ENCODE measurements around the gene SYCP2L.

DNA sequence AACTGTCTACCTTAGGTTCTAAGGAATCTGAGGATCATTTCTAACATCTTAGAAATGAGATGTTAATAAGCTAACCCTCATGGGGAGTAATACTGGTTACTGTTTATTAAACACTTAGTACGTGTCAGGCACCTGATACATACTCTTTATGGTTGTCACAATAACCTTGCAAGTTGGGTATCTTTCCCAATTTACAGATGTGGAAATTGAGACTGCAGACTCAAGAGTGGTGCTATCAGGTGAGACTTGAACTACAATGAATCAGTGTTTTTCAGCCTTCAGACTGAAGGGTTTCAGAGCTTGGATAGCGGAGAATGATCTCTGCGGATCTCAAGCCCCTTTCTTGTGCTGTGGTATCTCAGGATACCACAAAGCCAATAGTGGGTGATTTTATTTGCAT is 130.2 kb downstream of the SYCP2L start:
- TF ChIP-seq, protein P1, sequence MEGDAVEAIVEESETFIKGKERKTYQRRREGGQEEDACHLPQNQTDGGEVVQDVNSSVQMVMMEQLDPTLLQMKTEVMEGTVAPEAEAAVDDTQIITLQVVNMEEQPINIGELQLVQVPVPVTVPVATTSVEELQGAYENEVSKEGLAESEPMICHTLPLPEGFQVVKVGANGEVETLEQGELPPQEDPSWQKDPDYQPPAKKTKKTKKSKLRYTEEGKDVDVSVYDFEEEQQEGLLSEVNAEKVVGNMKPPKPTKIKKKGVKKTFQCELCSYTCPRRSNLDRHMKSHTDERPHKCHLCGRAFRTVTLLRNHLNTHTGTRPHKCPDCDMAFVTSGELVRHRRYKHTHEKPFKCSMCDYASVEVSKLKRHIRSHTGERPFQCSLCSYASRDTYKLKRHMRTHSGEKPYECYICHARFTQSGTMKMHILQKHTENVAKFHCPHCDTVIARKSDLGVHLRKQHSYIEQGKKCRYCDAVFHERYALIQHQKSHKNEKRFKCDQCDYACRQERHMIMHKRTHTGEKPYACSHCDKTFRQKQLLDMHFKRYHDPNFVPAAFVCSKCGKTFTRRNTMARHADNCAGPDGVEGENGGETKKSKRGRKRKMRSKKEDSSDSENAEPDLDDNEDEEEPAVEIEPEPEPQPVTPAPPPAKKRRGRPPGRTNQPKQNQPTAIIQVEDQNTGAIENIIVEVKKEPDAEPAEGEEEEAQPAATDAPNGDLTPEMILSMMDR (IDR thresholded peaks at IDR 0.05; ENCODE audit: poor library complexity, severe bottlenecking) = no peak
- no peak for TF ChIP-seq EZH2 (IDR thresholded peaks at IDR 0.05; ENCODE audit: borderline replicate concordance, insufficient read depth, low read length, poor library complexity, severe bottlenecking)
- TF ChIP-seq RAD21 (conservative IDR thresholded peaks at IDR 0.05) = no peak
- no peak for TF ChIP-seq MXI1 (conservative IDR thresholded peaks at IDR 0.05; ENCODE audit: poor library complexity, severe bottlenecking)
- TF ChIP-seq POLR2AphosphoS5 (IDR thresholded peaks at IDR 0.05) = no peak
- TF ChIP-seq, protein P2, sequence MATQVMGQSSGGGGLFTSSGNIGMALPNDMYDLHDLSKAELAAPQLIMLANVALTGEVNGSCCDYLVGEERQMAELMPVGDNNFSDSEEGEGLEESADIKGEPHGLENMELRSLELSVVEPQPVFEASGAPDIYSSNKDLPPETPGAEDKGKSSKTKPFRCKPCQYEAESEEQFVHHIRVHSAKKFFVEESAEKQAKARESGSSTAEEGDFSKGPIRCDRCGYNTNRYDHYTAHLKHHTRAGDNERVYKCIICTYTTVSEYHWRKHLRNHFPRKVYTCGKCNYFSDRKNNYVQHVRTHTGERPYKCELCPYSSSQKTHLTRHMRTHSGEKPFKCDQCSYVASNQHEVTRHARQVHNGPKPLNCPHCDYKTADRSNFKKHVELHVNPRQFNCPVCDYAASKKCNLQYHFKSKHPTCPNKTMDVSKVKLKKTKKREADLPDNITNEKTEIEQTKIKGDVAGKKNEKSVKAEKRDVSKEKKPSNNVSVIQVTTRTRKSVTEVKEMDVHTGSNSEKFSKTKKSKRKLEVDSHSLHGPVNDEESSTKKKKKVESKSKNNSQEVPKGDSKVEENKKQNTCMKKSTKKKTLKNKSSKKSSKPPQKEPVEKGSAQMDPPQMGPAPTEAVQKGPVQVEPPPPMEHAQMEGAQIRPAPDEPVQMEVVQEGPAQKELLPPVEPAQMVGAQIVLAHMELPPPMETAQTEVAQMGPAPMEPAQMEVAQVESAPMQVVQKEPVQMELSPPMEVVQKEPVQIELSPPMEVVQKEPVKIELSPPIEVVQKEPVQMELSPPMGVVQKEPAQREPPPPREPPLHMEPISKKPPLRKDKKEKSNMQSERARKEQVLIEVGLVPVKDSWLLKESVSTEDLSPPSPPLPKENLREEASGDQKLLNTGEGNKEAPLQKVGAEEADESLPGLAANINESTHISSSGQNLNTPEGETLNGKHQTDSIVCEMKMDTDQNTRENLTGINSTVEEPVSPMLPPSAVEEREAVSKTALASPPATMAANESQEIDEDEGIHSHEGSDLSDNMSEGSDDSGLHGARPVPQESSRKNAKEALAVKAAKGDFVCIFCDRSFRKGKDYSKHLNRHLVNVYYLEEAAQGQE (IDR thresholded peaks at IDR 0.05; ENCODE audit: borderline replicate concordance) = no peak
